Urinary bladder (tissue), 4 donors: ENCODE data around the gene CYB5R3. TPM values are rescaled to one million over a fixed set of nuclear protein-coding genes. Genes with fewer than 3 reads are reported as not detected.

Experiments used
- DNase-seq: peaks from one replicate; pipeline ENCODE4 v3.0.0-alpha.2; 2015; ENCODE audit errors: extremely low spot score
- H3K27ac ChIP-seq: one replicate; pipeline ENCODE4 v1.5.1; 2013; ENCODE audit warnings: low read depth, mild to moderate bottlenecking, moderate library complexity
- H3K36me3 ChIP-seq: one replicate; pipeline ENCODE4 v1.6.1; 2013; ENCODE audit warnings: mild to moderate bottlenecking, moderate library complexity; ENCODE audit not compliant: insufficient read depth
- H3K4me1 ChIP-seq: one replicate; pipeline ENCODE4 v1.6.1; 2013; ENCODE audit warnings: mild to moderate bottlenecking, moderate library complexity; ENCODE audit not compliant: insufficient read depth
- H3K4me3 ChIP-seq: one replicate; pipeline ENCODE4 v1.5.1; 2013; ENCODE audit warnings: low read depth, low read length
- WGBS: extraction: QIAGEN DNeasy Blood & Tissue Kit; methylation state at CpG from one replicate; pipeline ENCODE4 v1.1.7; 2013; 5-methylcytosine and 5-hydroxymethylcytosine counted together
- polyA plus RNA-seq: library from polyadenylated mRNA; stranded (reverse); fragments of 200-250 nt; gene quantifications from one replicate; pipeline ENCODE4 v1.2.3, GENCODE V29; 2013
- total RNA-seq: library from RNA; depleted of rRNA; stranded (reverse); fragments of >200 nt; gene quantifications from one replicate; pipeline ENCODE4 v1.2.3, GENCODE V29; 2014
- donor health status: healthy with polysubstance abuse.
- donor health status: healthy.

CYB5R3 gene
- total and polyA plus RNA-seq, 2 donors: 33.8 to 359 TPM

DNA sequence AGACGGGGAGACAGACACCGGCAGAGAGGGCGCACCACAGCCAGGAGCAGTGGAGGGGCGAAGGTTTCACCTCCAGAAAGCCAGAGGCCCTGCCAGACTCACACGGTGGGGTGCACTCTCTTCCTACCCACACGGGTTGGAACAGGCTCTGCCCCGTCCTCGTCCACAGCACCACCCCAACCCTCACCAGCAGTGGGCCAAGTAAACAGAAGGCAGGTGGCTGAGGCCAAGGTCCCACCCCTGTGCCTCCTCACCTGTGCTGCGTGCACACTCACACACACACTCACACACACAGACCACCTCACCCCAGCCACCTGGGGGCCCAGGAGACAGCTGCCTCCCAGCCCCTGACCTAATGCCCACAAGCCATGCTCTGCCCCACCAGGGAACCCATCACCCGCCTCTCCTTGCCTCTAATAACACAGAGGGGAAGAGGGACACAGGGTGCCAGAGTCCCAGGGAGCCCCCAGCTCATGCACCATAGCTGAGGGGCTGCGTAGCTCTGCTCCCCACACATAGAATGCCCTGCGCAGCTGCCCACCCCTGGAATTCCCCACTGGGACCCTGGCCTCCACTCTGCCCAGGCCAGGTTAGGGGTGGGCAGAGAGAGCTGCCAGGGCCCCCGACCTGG lies 3.1 kb downstream of the CYB5R3 start:
- no peaks in the 10 kb centered on the region for H3K36me3 ChIP-seq
- WGBS: 51% methylated on average over 13 of the region's 13 CpGs
- no peak for DNase-seq
- peak overlapping the region; percentile 54 for H3K27ac ChIP-seq
- peak overlapping the region; percentile 0 for H3K4me3 ChIP-seq
- peaks cover 2% of the 10 kb centered on the region for H3K4me1 ChIP-seq

DNA sequence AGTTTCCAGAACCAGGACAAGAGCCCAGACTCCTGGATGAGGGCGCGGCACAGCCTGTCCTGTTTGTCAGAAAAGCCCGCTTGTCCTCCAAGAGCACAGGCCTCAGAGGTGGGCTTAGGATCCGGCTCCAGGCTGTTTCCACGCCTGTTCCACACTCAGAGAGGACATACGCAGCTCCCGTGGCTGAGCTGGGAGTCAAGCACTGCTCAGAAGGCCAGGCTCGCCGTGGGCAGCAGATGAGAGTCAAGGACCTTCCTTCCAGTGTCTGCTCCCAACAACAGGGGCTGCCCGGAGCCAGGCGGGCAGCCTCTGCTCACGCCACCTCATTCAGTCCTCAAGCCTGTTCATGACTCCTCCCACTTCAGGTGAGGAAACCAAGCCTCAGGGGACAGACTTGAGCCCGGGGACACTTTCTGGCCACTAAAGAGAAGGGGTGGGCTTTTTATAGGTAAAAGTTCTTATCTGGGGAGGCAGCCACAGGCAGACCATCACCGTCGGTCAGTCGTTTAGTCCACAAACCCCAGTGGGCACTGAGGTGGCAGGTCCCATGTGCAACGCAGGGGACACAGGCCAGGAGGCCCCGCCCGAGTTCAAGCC lies 3.8 kb downstream of the CYB5R3 start:
- H3K4me3 ChIP-seq: no peak overlapping the region
- peak overlapping the region; percentile 54 for H3K27ac ChIP-seq
- no peaks in the 10 kb centered on the region for H3K36me3 ChIP-seq
- no peak for DNase-seq
- peaks cover 2% of the 10 kb centered on the region for H3K4me1 ChIP-seq
- WGBS: 50% methylated on average over 19 of the region's 19 CpGs

DNA sequence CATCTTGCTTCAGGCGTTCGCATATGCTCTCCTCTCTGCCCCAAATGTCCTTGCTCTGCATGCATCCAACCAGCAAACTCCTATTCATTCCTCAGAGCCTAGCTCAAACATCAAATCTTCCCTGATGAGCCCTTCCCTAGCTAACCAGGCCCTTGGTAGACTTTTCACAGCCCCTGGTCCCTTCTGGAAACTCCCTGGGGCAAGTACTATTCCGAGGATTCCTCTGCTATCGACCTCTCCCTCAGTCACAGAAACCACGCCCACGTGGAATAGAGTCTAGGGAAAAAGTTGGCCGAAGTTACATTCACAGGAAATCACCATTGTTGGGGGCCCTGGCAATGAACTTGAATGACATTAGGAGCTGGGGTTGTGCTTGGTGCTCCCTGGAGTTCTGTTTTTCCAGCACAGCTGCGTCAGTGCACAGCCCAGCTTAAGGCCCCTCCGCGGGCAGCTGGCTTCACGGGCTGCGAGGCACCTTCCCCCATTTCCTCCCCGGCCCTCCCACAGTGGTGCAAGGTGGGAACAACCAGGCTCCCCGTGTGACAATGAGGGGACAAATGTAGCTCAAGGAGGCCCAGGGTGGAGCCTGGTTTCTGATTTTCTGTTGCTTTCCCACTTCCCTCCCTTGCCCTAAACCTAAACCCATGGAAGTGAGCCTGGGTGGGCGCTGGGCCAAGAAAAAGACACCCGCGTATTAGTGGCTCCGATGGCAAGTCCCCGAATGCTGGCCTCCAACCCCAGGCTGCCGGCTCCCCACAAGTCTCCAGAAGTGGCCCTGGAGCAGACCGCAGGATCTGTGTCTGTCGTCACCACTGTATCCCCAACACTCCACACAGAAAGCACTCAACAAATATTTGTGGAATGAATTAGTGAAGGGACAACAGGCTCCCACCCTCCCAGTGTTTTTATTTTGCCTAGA lies 4.5 kb downstream of the CYB5R3 start:
- Histone ChIP-seq H3K4me3 (no peak overlapping the region), H3K4me1 (peaks cover 2% of the 10 kb centered on the region), H3K36me3 (no peaks in the 10 kb centered on the region), H3K27ac (peak overlapping the region; percentile 54)
- 19% methylated on average over 22 of the region's 22 CpGs for WGBS
- DNase-seq: no peak

DNA sequence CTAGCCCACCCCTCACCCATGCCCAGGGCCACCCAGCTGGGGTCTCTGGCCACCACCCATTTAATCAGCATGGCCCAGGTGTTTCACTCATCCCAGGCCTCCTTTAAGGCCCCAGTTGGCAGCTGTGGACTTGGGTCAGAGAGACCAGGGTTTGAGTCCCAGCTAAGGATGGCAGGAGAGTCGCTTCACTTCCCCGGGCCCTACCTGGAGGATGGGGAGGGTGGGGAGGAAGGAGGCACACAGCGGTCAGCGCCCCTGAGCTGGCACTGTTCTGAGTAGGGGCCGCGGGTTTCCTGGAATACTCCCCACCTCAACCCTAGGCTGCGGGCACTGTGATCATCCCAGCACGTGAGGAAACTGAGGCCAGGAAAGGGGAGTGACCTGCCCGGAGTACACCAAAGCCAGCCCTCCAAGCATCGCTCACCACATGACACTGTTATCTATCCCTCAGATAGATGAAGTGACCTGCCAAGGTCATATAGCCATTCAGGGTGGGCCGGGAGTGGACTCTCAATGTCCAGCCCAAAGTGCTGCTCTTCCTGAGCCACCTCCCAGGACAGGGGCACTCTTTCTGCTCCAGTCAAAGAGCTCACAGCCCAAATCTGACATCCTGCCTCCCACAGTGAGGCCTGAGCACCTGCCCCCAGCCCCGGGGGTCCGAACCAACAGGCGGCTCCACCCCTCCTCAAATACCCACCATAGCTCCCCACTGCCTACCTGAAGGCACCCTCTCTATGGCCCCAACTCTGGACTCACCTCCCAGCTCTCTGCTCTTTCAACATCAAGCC lies 5.4 kb downstream of the CYB5R3 start:
- 91% methylated on average over 14 of the region's 14 CpGs for WGBS
- DNase-seq: no peak
- Histone ChIP-seq H3K27ac (no peak overlapping the region), H3K4me3 (no peak overlapping the region), H3K4me1 (peaks cover 2% of the 10 kb centered on the region), H3K36me3 (no peaks in the 10 kb centered on the region)

DNA sequence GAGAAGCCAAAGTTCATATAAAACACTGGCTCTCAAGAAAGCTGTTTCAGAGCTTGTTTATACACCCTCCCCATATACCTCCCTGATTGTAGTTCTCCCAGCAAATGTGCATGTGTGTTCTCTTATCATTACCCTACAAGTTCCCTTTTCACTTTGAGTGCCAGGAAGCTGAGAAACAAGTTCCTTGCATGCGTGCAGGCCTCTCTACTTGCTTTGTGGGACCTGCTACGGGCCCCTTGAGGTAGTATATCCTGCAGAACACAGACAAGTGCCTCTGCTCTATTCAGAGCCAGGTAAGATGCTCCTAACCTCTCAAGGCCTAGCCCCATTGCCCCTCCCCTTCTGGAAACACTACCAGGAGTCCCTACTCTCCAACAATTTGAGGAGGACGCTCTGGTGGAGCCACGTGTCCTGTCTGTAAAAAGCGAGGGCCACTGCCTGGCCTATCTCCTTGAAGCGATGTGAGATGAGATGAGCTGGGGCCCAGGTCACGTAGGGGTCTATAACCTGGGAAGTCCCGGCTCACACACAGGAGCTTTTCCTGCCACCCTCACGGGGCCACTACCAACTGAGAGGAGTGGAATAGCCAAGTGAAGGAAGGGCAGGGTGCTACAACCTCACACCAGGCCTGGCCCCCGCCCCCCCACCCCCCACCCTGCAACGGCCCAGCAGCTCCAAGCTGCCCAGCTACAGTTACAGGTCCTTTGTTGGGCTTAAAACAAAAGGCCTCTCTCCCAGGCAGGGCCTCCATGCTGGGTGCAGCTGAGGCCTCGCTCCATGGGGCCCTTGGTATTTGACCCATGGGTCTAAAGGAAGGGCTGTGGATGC lies 6.2 kb downstream of the CYB5R3 start:
- Histone ChIP-seq H3K4me1 (peaks cover 2% of the 10 kb centered on the region), H3K27ac (no peak overlapping the region), H3K36me3 (no peaks in the 10 kb centered on the region), H3K4me3 (no peak overlapping the region)
- DNase-seq: no peak
- WGBS: 83% methylated on average over 12 of the region's 12 CpGs

DNA sequence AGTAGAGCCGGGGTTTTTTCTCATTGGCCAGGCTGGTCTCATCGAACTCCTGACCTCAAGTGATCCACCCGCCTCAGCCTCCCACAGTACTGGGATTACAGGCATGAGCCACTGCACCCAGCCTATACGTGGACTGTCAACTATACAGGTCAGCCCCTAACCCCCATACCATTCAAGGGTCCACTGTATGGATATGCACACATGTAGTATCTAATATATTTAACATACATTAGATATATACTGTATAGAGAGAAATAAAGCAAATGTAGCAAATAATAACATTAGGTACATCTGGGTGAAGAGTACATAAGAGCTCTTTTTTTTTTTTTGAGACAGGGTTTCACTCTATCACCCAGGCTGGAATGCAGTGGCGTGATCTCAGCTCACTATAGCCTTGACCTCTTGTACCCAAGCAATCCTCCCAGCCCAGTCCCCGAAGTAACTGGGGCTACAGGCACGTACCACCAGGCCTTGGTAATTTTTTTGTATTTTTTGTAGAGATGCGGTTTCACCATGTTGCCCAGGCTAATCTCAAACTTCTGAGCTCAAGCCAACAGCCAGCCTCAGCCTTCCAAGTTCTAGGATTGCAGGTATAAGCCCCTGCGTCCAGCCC lies 7.3 kb downstream of the CYB5R3 start:
- WGBS: 85% methylated on average over 9 of the region's 9 CpGs
- H3K27ac ChIP-seq: no peak overlapping the region
- no peaks in the 10 kb centered on the region for H3K36me3 ChIP-seq
- H3K4me1 ChIP-seq: peaks cover 3% of the 10 kb centered on the region
- no peak for DNase-seq
- no peak overlapping the region for H3K4me3 ChIP-seq

DNA sequence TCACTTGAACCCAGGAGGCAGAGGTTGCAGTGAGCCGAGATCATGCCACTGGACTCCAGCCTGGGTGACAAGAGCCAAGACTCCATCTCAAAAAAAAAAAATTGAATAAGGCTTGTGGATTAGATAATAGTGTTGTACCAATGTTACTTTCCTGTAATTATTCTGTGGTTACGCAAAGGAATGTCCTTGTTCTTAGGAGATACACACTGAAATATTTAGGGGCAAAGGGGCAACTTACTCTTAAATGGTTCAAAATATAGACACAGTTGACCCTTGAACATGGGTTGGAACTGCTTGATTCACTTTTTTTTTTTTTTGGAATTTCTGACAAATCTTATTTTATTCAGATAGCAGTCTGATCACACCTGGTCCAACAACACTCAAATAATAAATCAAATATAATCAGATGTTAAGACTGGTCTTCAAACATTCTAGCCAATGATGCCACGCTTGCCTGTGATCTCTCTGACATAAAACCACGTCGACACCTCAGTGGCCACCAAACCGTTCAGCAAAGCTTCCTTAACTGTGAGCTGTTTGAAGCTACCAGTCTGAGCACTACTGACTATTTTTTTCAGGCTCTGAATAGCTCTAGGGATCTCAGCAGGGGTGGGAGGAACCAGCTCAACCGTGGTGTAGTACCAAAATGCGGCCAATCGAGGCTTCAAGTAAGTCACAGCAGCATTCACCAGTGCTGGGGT lies 9.5 kb downstream of the CYB5R3 start:
- 81% methylated on average over 9 of the region's 9 CpGs for WGBS
- DNase-seq: no peak
- peaks cover 3% of the 10 kb centered on the region for H3K4me1 ChIP-seq
- no peak overlapping the region for H3K27ac ChIP-seq
- H3K36me3 ChIP-seq: peaks cover 4% of the 10 kb centered on the region
- H3K4me3 ChIP-seq: no peak overlapping the region

DNA sequence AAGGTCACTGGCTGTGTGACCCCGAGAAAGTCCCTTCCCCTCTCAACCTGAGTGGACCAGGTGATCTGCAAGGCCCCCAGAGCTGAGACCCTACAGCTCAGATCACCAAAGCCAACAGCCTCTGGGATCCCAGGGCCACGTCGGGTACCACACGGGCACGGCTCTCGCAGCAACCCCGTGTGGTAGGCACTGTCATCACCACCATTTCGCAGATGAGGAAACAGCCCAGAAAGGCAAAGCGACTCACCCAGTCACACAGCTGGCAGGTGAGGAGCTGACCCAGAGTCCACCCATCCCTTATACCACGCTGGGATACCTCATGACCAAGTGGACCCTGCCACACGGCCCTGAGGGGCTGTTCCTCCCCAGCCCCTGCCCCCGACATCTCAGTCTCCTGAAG lies 11.6 kb downstream of the CYB5R3 start:
- Histone ChIP-seq H3K4me3 (no peak overlapping the region), H3K36me3 (peaks cover 4% of the 10 kb centered on the region), H3K4me1 (peaks cover 2% of the 10 kb centered on the region), H3K27ac (no peak overlapping the region)
- 92% methylated on average over 12 of the region's 12 CpGs for WGBS
- DNase-seq: no peak

DNA sequence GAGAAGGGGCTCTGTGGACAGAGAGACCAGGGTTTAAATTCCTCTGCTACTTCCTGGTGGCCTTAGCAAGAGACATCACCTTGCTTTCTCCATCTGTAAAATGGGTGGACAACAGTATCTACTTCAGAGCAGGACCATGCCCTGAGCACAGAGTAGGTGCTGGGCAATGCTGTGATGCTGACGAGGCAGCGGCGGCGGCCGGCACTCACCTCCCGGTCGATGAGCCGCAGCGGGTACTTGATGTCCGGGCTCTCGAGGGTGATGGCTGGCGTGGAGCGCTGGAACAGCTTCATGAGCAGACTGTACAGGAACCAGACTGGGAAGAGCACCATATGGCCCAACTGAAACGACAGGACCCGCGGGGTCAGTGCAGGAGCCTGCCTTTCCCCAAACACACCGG lies 12.7 kb downstream of the CYB5R3 start:
- WGBS: 98% methylated on average over 17 of the region's 17 CpGs

DNA sequence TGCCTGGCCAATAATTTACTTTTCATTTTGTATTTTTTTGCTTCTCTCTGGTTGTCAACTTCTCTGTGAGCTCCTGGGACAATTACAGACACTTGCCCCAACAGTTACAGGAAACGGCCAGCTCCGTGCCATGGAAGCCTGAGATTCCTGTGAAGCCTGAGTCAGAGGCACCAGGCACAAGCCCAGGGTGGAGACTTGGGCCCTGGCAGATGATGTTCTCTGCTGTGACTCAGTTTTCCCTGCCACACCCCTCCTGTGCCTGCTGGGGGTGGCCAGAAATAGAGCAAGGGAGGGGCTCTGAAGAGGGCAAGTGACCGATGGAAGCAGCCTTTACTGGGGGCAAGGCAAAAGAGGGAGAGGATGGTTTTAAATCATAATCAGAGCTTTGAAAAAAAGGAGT lies 13.7 kb downstream of the CYB5R3 start:
- Histone ChIP-seq H3K4me1 (peaks cover 2% of the 10 kb centered on the region), H3K4me3 (no peak overlapping the region), H3K27ac (no peak overlapping the region), H3K36me3 (peaks cover 4% of the 10 kb centered on the region)
- DNase-seq: no peak
- 55% methylated on average over 3 of the region's 3 CpGs for WGBS

More for the DNA sequence above, 12.7 kb downstream of the CYB5R3 start:
- Histone ChIP-seq H3K36me3 (peaks cover 4% of the 10 kb centered on the region), H3K4me3 (no peak overlapping the region), H3K4me1 (peaks cover 2% of the 10 kb centered on the region), H3K27ac (no peak overlapping the region)
- no peak for DNase-seq

DNA sequence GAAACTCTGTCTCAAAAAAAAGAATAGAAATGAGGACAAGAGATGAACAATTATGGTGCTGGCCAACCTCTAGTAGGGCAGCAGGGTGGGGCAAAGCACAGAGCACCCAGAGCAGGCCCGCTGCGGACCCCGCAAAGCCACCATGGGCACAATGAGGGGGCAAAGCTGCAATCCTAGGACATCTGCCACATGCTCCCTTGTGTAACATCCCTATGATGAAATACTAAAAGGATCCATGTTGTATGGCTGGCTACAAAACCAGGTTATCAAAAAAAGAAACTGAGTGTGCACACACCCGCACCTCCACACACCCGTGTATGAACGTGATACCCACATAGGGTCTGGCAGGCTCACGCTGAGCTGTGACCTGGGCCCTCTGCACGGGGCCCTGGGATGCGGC lies 16.2 kb downstream of the CYB5R3 start:
- H3K36me3 ChIP-seq: peaks cover 4% of the 10 kb centered on the region
- 91% methylated on average over 9 of the region's 9 CpGs for WGBS
- H3K4me3 ChIP-seq: no peak overlapping the region
- H3K27ac ChIP-seq: no peak overlapping the region
- H3K4me1 ChIP-seq: peaks cover 2% of the 10 kb centered on the region
- no peak for DNase-seq

DNA sequence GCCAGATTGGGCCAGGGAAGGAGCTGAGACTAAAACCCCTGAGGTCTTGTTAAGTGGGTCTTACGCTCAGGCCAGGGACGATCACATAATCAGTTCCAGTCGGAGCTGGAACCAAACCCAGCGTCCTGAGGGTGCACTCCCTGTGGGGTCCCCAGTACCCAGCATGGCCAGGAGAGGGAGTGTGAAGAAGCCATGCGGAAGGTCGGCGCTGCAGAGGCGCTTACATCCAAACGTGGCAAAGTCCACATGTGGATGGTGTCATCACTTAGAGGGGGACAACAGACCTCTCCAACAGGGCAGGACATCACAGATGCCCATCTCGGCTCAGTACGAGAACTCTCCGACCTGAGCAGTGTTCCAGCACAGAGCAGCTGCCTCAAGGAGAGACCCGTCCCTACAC lies 17.1 kb downstream of the CYB5R3 start:
- no peak for DNase-seq
- no peak overlapping the region for H3K4me3 ChIP-seq
- no peaks in the 10 kb centered on the region for H3K4me1 ChIP-seq
- 78% methylated on average over 13 of the region's 13 CpGs for WGBS
- peaks cover 7% of the 10 kb centered on the region for H3K36me3 ChIP-seq
- no peak overlapping the region for H3K27ac ChIP-seq
